OCI-LY7 (cell line): ENCODE measurements around the gene PXDN.

Experiments used
- EZH2phosphoT487 ChIP-seq: fragments of 200-600 bp; sonication (generic); IDR thresholded peaks from 2 replicates; pipeline ENCODE4 v1.6.1; 2018; ENCODE audit warnings: low read depth, borderline replicate concordance, mild to moderate bottlenecking, mixed run types, antibody characterized with exemption, low read length, moderate library complexity, mixed read lengths
- TF ChIP-seq, protein P1 (sequence below): fragments of 200-600 bp; sonication (generic); conservative IDR thresholded peaks from 2 replicates; pipeline ENCODE4 v1.5.1; 2014; ENCODE audit warnings: mild to moderate bottlenecking, antibody characterized with exemption, low read length, moderate library complexity, mixed read lengths

DNA sequence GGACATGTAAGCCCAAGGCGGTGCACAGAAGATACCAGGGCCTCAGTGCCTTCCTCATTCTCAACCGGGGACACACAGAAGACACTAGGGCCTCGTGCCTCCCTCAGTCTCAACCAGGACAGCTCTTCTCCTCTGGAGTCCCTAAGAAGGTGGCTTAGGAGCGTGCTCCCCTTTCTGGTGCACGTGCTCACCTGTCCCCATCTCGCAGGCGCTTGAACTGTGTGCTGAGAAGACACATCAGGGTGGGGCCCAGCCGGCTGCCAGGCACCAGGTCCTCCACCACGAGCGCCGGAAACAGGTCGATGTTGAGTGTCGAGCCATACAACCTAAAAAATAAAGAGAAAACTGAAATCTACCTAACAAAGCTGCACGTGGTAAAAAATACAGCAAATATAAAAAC, 99.9 kb downstream of the PXDN start:
- TF ChIP-seq, protein P1, sequence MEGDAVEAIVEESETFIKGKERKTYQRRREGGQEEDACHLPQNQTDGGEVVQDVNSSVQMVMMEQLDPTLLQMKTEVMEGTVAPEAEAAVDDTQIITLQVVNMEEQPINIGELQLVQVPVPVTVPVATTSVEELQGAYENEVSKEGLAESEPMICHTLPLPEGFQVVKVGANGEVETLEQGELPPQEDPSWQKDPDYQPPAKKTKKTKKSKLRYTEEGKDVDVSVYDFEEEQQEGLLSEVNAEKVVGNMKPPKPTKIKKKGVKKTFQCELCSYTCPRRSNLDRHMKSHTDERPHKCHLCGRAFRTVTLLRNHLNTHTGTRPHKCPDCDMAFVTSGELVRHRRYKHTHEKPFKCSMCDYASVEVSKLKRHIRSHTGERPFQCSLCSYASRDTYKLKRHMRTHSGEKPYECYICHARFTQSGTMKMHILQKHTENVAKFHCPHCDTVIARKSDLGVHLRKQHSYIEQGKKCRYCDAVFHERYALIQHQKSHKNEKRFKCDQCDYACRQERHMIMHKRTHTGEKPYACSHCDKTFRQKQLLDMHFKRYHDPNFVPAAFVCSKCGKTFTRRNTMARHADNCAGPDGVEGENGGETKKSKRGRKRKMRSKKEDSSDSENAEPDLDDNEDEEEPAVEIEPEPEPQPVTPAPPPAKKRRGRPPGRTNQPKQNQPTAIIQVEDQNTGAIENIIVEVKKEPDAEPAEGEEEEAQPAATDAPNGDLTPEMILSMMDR, result no peak
- no peak for TF ChIP-seq EZH2phosphoT487
